HCT116 (cell line): ENCODE results near the gene PCDHGA9. TPM values are rescaled to one million over a fixed set of nuclear protein-coding genes. Genes with fewer than 3 reads are reported as not detected.

Source experiments
- ATAC-seq: fragments of 200-7000 bp; cut with Tn5 transposase; 2 replicates; pipeline ENCODE4 v1.9.1; 2020; ENCODE audit warnings: mild to moderate bottlenecking, moderate library complexity
- BruUV-seq: library from RNA; stranded (reverse); fragments of 400-500 nt; replicated peaks from 2 replicates; lab custom pipeline; 2021; lab: Mats Ljungman, UMichigan
- CTCF ChIA-PET: fragments of 300-600 bp; sonication (Branson Sonifier 250); formaldehyde crosslinking; loops from one replicate; lab custom pipeline; 2021; ENCODE audit warnings: antibody characterized with exemption; lab: Charles Lee
- POLR2A ChIA-PET: fragments of 300-600, 350-600 bp; sonication (Branson Sonifier 250); formaldehyde crosslinking; loops from one replicate; lab custom pipeline; 2021; ENCODE audit warnings: antibody characterized with exemption; lab: Charles Lee
- RAD21 ChIA-PET, 2 experiments: fragments of 300-600 bp; sonication (Branson Sonifier 250); formaldehyde crosslinking; loops; one replicate each; lab custom pipeline; 2023; ENCODE audit warnings: low total read pairs in 2 of 2; ENCODE audit not compliant: uncharacterized antibody in 2 of 2, unreplicated experiment in 2 of 2, low non-redundant PET in 1 of 2; lab: Charles Lee
- DNase-seq: peaks from one replicate; pipeline ENCODE4 v3.0.0-alpha.2; 2010; ENCODE audit warnings: low read depth, low spot score
- H2AFZ ChIP-seq: fragments of 200-600 bp; shearing (Covaris generic), sonication (generic); 2 replicates; pipeline ENCODE4 v1.6.1; 2017; ENCODE audit warnings: low read depth, mixed run types, mixed read lengths, antibody characterized with exemption, low read length; ENCODE audit not compliant: poor library complexity, severe bottlenecking
- H3K27ac ChIP-seq: 2 replicates; pipeline ENCODE4 v1.5.1; 2012; ENCODE audit warnings: low read depth, low read length
- H3K27me3 ChIP-seq: fragments of 200-600 bp; sonication (generic); 2 replicates; pipeline ENCODE4 v1.6.1; 2016; ENCODE audit warnings: mixed run types, low read length, mixed read lengths; ENCODE audit not compliant: insufficient read depth
- H3K36me3 ChIP-seq, 2 experiments: fragments of 200-500 bp in 1 of 2; fragments of 200-600 bp in 1 of 2; sonication (Bioruptor generic) in 1 of 2; sonication (generic) in 1 of 2; 2 replicates each; pipeline versions ENCODE4 v1.5.1 to v1.6.1; 2014 to 2016; ENCODE audit warnings: low read length in 2 of 2, inconsistent platforms in 1 of 2, mixed read lengths in 1 of 2, mixed run types in 1 of 2; ENCODE audit not compliant: insufficient read depth in 2 of 2, control insufficient read depth in 1 of 2
- H3K4me1 ChIP-seq, 2 experiments: fragments of 200-600 bp in 1 of 2; sonication (generic) in 1 of 2; 2 replicates each; pipeline versions ENCODE4 v1.5.1 to v1.6.1; 2012 to 2017; ENCODE audit warnings: low read length in 2 of 2, inconsistent platforms in 1 of 2, mild to moderate bottlenecking in 1 of 2, mixed read lengths in 1 of 2, mixed run types in 1 of 2, moderate library complexity in 1 of 2; ENCODE audit not compliant: insufficient read depth in 2 of 2, control insufficient read depth in 1 of 2
- H3K4me2 ChIP-seq: fragments of 200-600 bp; sonication (generic); 2 replicates; pipeline ENCODE4 v1.6.1; 2017; ENCODE audit warnings: mixed run types, low read length, mixed read lengths
- H3K4me3 ChIP-seq, 2 experiments: fragments of 200-600 bp in 1 of 2; sonication (generic) in 1 of 2; replicated peaks in 1 of 2; 2 replicates each; pipeline ENCODE4 v1.5.1; 2011 to 2016; ENCODE audit warnings: low read length in 2 of 2, control low read depth in 1 of 2, low read depth in 1 of 2, mild to moderate bottlenecking in 1 of 2, mixed read lengths in 1 of 2, mixed run types in 1 of 2
- H3K79me2 ChIP-seq: fragments of 200-600 bp; sonication (generic); 2 replicates; pipeline ENCODE4 v1.6.1; 2017; ENCODE audit warnings: mild to moderate bottlenecking, mixed run types, low read length, moderate library complexity, mixed read lengths; ENCODE audit not compliant: insufficient read depth
- H3K9ac ChIP-seq: fragments of 200-600 bp; sonication (generic); 2 replicates; pipeline ENCODE4 v1.6.1; 2016; ENCODE audit warnings: low read length, mixed read lengths
- H3K9me2 ChIP-seq: fragments of 200-600 bp; sonication (generic), shearing (Covaris generic); 2 replicates; pipeline ENCODE4 v1.6.1; 2017; ENCODE audit warnings: mixed run types, mild to moderate bottlenecking, moderate library complexity; ENCODE audit not compliant: insufficient read depth
- H3K9me3 ChIP-seq, 2 experiments: fragments of 200-500 bp in 1 of 2; fragments of 200-600 bp in 1 of 2; sonication (Bioruptor generic) in 1 of 2; sonication (generic) in 1 of 2; 2 replicates each; pipeline ENCODE4 v1.6.1; 2014 to 2017; ENCODE audit warnings: low read length in 2 of 2, mixed read lengths in 2 of 2, inconsistent platforms in 1 of 2, low read depth in 1 of 2, mild to moderate bottlenecking in 1 of 2, mixed run types in 1 of 2, moderate library complexity in 1 of 2; ENCODE audit not compliant: control insufficient read depth in 1 of 2, insufficient read depth in 1 of 2
- H4K20me1 ChIP-seq: fragments of 200-600 bp; sonication (generic), shearing (Covaris generic); 2 replicates; pipeline ENCODE4 v1.6.1; 2017; ENCODE audit warnings: mixed run types, mild to moderate bottlenecking, moderate library complexity; ENCODE audit not compliant: insufficient read depth
- CBX3 ChIP-seq: IDR thresholded peaks from 2 replicates; pipeline ENCODE4 v1.6.1; 2012; ENCODE audit warnings: low read depth
- CEBPB ChIP-seq: IDR thresholded peaks from 2 replicates; pipeline ENCODE4 v1.6.1; 2012; ENCODE audit warnings: low read depth
- EZH2phosphoT487 ChIP-seq: fragments of 200-600 bp; IDR thresholded peaks from 2 replicates; pipeline ENCODE4 v1.6.1; 2018; ENCODE audit warnings: antibody characterized with exemption, borderline replicate concordance
- FOSL1 ChIP-seq: IDR thresholded peaks from 2 replicates; pipeline ENCODE4 v1.6.1; 2012; ENCODE audit warnings: low read depth
- POLR2A ChIP-seq: IDR thresholded peaks from 2 replicates; pipeline ENCODE4 v1.7.0; 2011; ENCODE audit warnings: borderline replicate concordance; ENCODE audit not compliant: insufficient read depth, insufficient read length; ENCODE audit errors: extremely low read depth
- RAD21 ChIP-seq: IDR thresholded peaks from 2 replicates; pipeline ENCODE4 v1.6.1; 2012; ENCODE audit warnings: low read depth, mild to moderate bottlenecking
- SP1 ChIP-seq: IDR thresholded peaks from 2 replicates; pipeline ENCODE4 v1.6.1; 2012; ENCODE audit warnings: low read depth
- ZFX ChIP-seq: fragments of 450-650 bp; IDR thresholded peaks from 2 replicates; pipeline ENCODE4 v1.6.1; 2017
- ZNF274 ChIP-seq: fragments of 200-500 bp; sonication (Bioruptor generic); IDR thresholded peaks from 2 replicates; pipeline ENCODE4 v1.6.1; 2014; ENCODE audit warnings: mild to moderate bottlenecking, low read depth, low read length, inconsistent platforms
- intact Hi-C: fragments of 100-400 bp; cut with micrococcal nuclease; formaldehyde crosslinking; loops from 2 replicates; pipeline ENCODE4 v1.10.0; 2022
- total RNA-seq: library from RNA; stranded (reverse); gene quantifications from one replicate; pipeline ENCODE4 v1.2.1, GENCODE V29; 2021; ENCODE audit not compliant: unreplicated experiment
- TF ChIP-seq, protein P1 (sequence below), 3 experiments: fragments of 200-600 bp in 1 of 3; sonication (generic) in 1 of 3; IDR thresholded peaks in 2 of 3; conservative IDR thresholded peaks in 1 of 3; 2 replicates each; pipeline ENCODE4 v1.5.1; 2012 to 2017; ENCODE audit warnings: low read depth in 2 of 3, low read length in 2 of 3, antibody characterized with exemption in 1 of 3, borderline replicate concordance in 1 of 3, control low read depth in 1 of 3, mild to moderate bottlenecking in 1 of 3, mixed read lengths in 1 of 3, mixed run types in 1 of 3, moderate library complexity in 1 of 3; ENCODE audit not compliant: insufficient read depth in 1 of 3

Gene PCDHGA9
- total RNA-seq, 1 experiment from 2014 or later, result 0.34 TPM

DNA sequence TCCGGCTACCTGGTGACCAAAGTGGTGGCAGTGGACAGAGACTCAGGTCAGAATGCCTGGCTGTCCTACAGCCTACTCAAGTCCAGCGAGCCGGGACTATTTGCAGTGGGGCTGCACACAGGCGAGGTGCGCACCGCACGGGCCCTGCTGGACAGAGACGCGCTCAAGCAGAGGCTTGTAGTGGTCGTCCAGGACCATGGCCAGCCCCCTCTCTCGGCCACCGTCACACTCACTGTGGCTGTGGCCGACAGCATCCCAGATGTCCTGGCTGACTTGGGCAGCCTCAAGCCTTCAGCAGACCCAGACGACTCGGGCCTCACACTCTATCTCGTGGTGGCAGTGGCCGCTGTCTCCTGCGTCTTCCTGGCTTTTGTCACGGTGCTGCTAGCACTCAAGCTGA is 45.6 kb upstream of the PCDHGA9 start (continued):
- no peak for TF ChIP-seq ZNF274
- no peak for TF ChIP-seq SP1
- TF ChIP-seq FOSL1, result no peak
- no peak for TF ChIP-seq ZFX
- no peak for TF ChIP-seq EZH2phosphoT487
- no peak for TF ChIP-seq POLR2A
- no peak for TF ChIP-seq CBX3

DNA sequence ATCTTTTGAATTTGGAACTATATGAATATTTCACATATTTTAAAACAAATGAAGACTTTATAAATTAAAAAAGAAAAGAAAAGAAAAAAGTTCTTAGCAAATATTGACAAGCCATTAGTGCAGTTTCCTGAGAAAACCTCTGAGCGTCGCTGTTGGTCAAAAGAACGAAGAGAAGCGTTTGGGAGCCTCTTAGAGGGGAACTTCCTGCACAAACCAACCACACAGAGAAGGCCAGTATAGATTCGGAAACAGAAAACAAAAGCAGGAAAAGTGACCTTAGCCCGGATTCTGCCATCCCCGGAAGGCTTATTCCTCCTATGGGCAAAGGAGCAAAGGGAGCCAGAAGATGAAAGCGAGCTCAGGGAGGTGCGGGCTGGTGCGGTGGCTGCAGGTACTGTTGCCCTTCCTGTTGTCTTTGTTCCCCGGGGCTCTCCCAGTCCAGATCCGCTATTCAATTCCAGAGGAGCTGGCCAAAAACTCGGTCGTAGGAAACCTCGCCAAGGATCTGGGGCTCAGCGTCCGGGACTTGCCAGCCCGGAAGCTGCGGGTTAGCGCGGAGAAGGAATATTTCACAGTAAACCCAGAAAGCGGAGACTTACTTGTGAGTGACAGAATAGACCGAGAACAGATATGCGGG is 42.7 kb upstream of the PCDHGA9 start, which contains the start of gene PCDHGB2:
PCDHGB2 (plus strand) TSS at position 205 of the 637 bp plus-strand sequence; CDS start at position 347, 142 bp downstream.
- intact Hi-C loops, result loop anchor here (1.0 kb wide), 1 partner anchor 204 kb away; no protein-coding TSS in a partner anchor
- Histone ChIP-seq H3K27me3 (no peaks in the 10 kb centered on the region), H3K9me3 (peaks cover 3 to 5% of the 10 kb centered on the region in 2 experiments; a peak in 2 of 4 replicates), H4K20me1 (no peaks in the 10 kb centered on the region), H3K4me3 (no peak within 1 kb of the TSS), H3K4me1 (no peaks in the 10 kb centered on the region), H3K27ac (no peak within 1 kb of the TSS), H3K79me2 (no peaks in the 10 kb centered on the region), H3K9ac (no peak within 1 kb of the TSS), H3K36me3 (no peaks in the 10 kb centered on the region), H3K9me2 (no peaks in the 10 kb centered on the region), H2AFZ (no peak within 1 kb of the TSS), H3K4me2 (no peak within 1 kb of the TSS)
- CTCF ChIA-PET, result interaction anchor here (0.8 to 1.1 kb wide), 2 partner anchors 53 to 204 kb away, joined by 3 to 6 read pairs; partner anchors contain the start of gene PCDHGA10
- DNase-seq (peak; percentile 40), ATAC-seq (peak; percentile 55)
- TF ChIP-seq, protein P1, sequence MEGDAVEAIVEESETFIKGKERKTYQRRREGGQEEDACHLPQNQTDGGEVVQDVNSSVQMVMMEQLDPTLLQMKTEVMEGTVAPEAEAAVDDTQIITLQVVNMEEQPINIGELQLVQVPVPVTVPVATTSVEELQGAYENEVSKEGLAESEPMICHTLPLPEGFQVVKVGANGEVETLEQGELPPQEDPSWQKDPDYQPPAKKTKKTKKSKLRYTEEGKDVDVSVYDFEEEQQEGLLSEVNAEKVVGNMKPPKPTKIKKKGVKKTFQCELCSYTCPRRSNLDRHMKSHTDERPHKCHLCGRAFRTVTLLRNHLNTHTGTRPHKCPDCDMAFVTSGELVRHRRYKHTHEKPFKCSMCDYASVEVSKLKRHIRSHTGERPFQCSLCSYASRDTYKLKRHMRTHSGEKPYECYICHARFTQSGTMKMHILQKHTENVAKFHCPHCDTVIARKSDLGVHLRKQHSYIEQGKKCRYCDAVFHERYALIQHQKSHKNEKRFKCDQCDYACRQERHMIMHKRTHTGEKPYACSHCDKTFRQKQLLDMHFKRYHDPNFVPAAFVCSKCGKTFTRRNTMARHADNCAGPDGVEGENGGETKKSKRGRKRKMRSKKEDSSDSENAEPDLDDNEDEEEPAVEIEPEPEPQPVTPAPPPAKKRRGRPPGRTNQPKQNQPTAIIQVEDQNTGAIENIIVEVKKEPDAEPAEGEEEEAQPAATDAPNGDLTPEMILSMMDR (IDR thresholded peaks at IDR 0.05 in 2 of 3, conservative IDR thresholded peaks at IDR 0.05 in 1 of 3; ENCODE audit: borderline replicate concordance in 1 of 3, insufficient read depth in 1 of 3, low read depth in 2 of 3, low read length in 2 of 3), result peak; percentile 41 to 67 (median 48); a peak in 5 of 6 replicates
- TF ChIP-seq CEBPB (no peak), RAD21 (peak; percentile 72), FOSL1 (no peak)
- POLR2A ChIA-PET, result no interaction called here
- RAD21 ChIA-PET, result no interaction called here
- BruUV-seq, result no TSS peak
